ENCODE measurements around the gene ZBTB16.

ZBTB16 gene

GRCh38 chr11:114109206-114110090 is 49.9 kb downstream of the ZBTB16 start:
- no peak for DNase-seq

GRCh38 chr11:114110123-114110522 is 50.6 kb downstream of the ZBTB16 start:
- DNase-seq, result no peak

- DNase-seq, result no peak
Observed at GRCh38 chr11:114110952-114111947, 51.7 kb downstream of the ZBTB16 start.

- DNase-seq, result no peak
Observed at GRCh38 chr11:114115451-114115928, 56.0 kb downstream of the ZBTB16 start.

- DNase-seq, result no peak
Observed at GRCh38 chr11:114116357-114116756, 56.8 kb downstream of the ZBTB16 start.

- no peak for DNase-seq
Observed at GRCh38 chr11:114116800-114117199, 57.3 kb downstream of the ZBTB16 start.

- no peak for DNase-seq
Observed at GRCh38 chr11:114120606-114121005, 61.1 kb downstream of the ZBTB16 start.

GRCh38 chr11:114121138-114121537 is 61.6 kb downstream of the ZBTB16 start:
- no peak for DNase-seq

- DNase-seq, result no peak
Observed at GRCh38 chr11:114121804-114122504, 62.4 kb downstream of the ZBTB16 start.

GRCh38 chr11:114122686-114123085 is 63.2 kb downstream of the ZBTB16 start:
- no peak for DNase-seq

- no peak for DNase-seq
Observed at GRCh38 chr11:114123692-114124330, 64.3 kb downstream of the ZBTB16 start.

- no peak for DNase-seq
Observed at GRCh38 chr11:114124601-114125144, 65.2 kb downstream of the ZBTB16 start.

GRCh38 chr11:114125531-114125930 is 66.0 kb downstream of the ZBTB16 start:
- DNase-seq, result no peak

- no peak for DNase-seq
Observed at GRCh38 chr11:114125959-114126358, 66.4 kb downstream of the ZBTB16 start.

GRCh38 chr11:114128399-114128798 is 68.9 kb downstream of the ZBTB16 start:
- DNase-seq, result no peak

- DNase-seq, result no peak
Observed at GRCh38 chr11:114129142-114129541, 69.6 kb downstream of the ZBTB16 start.

GRCh38 chr11:114129699-114130098 is 70.2 kb downstream of the ZBTB16 start:
- DNase-seq, result no peak

- no peak for DNase-seq
Observed at GRCh38 chr11:114130115-114130576, 70.6 kb downstream of the ZBTB16 start.

GRCh38 chr11:114130629-114131277 is 71.2 kb downstream of the ZBTB16 start:
- no peak for DNase-seq

GRCh38 chr11:114131461-114131864 is 72.0 kb downstream of the ZBTB16 start:
- no peak for DNase-seq

GRCh38 chr11:114132417-114132816 is 72.9 kb downstream of the ZBTB16 start:
- no peak for DNase-seq
